ENCODE measurements around the gene CAMK1D.
A peak's percentile ranks its signal among the peaks of the same experiment; 100 is the strongest.

Gene CAMK1D

GRCh38 chr10:12568391-12569009, 219.2 kb downstream of the CAMK1D start:
- DNase-seq: no peak

DNA sequence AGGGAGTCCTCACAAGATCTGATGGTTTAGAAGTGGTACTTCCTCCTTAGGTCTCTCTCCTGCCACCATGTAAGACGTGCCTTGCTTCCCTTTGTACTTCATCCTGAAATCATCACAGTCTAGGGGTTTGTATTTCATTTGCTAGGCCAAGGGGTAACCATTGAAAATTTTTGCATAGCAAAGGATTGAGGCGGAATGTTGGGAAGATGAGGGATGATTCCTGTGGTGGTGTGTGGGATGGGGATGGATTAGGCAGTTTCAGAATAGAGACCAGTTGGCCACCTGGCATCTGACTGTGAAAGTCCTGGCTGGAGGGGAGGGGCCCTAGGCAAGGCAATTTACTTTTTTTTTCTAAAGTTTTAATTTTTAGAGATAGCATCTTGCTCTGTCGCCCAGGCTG, 222.9 kb downstream of the CAMK1D start:
- no peak for DNase-seq

- DNase-seq: no peak
Measured at GRCh38 chr10:12577610-12578009, 228.3 kb downstream of the CAMK1D start.

- DNase-seq: no peak
Measured at GRCh38 chr10:12579954-12580858, 230.9 kb downstream of the CAMK1D start.

DNA sequence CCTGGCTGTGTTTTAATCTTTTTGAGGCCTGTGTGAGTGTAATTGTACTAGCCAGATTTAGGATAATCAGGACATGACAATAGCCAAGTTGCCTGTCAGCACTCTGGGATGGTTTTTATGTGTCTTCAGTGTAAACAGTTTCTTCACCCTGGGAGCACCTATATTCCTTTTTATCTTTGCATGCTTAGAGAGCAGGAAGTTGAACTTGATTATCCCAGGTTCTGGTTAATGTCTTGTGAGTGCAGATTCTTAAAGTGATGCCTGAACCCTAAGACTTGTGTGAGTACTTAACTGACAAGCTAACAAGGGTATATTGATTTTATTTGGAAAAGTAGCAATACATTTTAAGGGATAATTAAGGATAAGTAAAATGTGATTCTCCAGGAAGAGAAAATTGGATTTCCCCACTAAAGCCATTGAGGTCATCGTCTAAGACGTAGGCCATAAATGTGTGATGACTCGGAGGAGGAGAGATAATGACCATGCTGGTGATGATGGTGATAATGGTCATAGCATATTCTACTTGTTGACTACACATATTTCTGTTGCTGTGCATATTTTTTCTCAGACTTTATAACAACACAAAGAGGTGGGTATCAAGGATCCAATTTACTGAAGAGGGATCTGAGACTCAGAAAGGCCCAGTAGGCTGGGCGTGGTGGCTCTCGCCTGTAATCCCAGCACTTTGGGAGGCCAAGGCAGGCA, 234.7 kb downstream of the CAMK1D start:
- no peak for DNase-seq

DNA sequence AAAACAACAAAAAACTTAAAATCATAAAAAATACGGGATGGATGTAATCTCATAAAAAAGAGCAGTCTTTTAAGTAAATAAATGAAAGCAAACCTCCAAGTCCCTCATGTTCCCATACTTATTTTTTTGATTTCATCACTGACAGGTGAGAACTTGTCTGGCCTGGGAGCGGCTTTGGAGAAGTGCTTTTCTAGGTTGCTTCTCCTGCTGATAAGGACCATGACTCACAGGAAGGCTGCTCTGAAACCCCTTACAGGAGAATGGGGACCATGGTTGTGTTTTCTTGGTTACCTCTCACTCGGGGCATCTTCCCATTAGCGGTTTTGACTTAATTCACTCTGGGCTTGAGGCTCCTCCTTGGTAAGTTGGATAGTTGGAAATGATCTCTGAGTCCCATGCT, 237.4 kb downstream of the CAMK1D start:
- DNase-seq: no peak

DNA sequence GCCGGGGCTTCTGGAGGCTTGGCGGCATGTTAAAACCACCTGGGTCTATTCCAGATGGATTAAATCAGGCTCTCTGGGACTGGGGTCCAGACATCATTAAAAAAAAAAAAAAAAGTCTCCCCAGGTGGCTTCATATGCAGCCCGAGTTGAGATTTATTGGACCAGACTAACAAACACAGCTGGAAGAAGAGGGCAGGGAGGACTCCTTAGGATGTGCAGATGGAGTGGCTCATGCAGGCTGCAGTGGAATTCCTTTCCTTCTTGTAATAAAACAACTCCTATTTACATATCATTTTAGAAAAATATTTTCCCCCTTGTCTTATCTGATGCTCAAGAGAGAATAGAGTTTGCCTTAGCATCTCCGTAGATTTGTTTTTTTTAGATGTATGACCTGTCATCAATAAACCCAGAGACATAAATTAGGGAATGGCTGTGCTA, 238.1 kb downstream of the CAMK1D start:
- no peak for DNase-seq

GRCh38 chr10:12588091-12588860, 238.9 kb downstream of the CAMK1D start:
- no peak for DNase-seq

GRCh38 chr10:12589291-12589690, 239.9 kb downstream of the CAMK1D start:
- no peak for DNase-seq

DNA sequence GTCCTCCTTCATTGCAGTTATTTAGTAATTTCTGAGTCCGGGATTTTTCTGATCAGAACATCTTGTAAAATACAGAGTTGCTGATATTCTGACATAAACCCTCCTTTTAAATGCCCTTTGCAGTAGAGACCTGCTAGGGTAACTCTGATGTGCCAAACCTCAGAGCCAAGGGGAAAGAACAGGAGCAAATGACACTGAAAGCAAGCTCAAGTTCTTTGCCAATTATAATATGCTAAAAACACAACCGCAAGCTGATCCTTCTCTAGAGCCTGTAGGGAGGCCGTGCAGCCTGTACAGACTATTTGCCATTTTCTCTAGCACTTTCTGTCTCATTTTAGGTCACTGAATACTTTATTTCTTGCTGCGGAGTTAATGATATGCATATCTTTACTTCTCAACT, 240.4 kb downstream of the CAMK1D start:
- no peak for DNase-seq

DNA sequence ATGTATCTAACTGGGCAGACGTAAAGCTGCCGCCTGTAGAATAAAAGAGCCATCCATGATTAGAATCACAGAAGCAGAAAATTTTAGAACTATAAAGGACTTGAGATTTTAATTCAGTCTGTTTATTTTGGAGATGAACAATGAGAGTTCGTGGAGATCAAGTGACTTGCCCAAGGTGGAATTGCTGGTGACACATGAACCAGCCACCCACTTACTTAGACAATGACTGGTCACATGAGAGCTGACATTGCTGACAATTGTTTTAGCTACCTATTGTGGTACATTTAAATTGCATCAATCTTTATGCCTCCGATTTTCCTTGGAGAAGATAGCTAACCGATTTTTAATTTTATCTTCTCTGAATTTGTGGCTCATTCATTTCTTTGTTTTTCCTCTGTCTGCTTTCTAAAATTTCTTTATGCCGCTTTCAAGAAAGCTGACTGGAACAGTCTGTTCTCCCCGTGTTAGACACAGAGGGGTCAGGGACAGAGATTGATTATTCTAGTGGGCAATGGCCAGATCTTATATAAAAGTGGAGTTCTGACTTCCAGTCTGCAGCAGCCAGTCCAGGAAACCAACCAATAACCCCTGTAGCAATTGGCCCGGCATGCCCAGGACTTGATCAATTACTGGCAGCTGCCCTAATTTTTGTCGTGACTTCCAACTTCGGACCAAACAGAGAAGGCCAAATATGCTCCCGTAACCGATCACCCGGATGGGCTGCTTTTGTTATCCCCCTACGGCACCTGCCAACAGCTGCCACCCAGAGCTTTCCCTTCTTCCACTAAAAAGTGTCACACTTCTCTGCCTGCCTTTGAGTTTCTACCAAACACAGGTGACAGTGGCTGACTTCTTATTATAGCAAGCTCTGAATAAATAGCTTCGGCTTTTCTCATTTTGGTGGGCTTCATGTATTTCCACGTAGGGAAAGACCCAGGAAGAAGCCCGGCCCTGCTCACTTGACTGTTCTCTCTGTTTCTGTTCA, 241.6 kb downstream of the CAMK1D start:
- DNase-seq: peak; percentile 21

GRCh38 chr10:12592967-12593366, 243.6 kb downstream of the CAMK1D start:
- no peak for DNase-seq

DNA sequence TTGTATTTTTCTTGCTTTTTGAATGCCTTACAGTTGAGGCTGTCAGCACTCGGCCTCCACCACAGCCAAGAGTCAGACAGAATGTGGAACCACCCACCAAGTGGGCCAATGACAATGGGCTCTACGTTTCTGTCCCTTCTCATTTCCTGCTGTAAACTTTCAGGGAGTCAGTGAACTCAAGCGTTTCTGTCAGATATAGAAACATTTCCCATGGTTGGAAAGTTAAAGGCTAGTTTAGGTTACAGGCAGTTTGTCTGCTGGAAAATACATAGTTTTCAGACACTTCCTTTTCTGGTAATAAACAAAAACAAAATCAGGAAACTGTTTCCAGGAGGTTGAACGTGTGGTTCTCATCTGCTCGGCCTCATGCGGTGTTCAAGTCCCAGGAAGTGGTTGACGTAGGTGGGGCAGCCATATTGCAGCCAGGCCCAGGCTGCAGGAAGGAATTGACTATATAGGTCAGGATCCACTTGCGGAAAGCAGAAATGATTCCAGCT, 245.1 kb downstream of the CAMK1D start:
- no peak for DNase-seq

GRCh38 chr10:12595936-12596576, 246.7 kb downstream of the CAMK1D start:
- DNase-seq: no peak

- no peak for DNase-seq
Measured at GRCh38 chr10:12597176-12597575, 247.8 kb downstream of the CAMK1D start.

DNA sequence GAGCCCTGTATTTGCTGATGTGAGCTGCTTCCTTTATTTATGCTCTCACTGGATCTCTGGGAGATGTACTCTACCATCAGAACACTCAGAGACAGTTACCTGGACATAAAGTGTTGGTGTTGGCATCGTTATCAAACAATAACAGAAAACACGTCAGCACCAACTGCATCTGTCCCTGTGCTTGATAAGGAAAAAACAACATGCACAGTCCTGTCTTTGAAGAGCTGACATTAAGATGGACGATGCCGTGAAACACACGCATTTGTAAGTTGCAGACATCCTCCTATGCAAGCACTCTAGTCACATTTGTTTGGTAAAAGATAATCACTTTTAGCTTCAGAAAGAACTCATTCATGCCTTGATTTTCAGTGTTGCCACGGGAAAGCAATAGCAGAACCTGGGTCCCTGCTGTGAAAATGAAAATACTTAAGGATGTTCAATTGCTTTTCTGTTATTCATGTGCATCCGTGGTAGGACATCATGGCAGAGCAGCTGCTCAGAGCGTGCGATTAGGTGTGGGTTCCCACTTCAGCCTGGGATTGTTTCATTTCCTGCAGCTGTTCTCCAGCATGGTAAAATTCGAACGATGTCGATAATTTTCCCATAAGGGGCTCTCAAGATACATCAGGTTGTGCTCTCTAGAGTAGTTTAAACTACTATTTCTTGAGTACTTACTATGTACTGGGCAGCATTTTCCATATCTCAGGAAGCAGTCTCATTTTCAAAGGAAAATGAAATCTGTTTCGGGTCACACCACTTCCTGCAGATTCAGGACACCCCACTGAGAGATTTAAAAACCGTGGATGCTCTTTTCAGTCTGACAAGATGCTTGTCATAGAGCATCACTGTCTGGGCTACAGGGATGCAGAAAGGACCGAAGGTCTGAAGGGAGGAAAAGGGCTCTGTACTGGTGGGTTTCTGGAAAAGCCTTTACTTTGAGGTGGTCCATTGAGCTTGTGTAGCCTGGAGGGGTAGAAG, 248.7 kb downstream of the CAMK1D start:
- no peak for DNase-seq

GRCh38 chr10:12600652-12601051, 251.3 kb downstream of the CAMK1D start:
- no peak for DNase-seq

- no peak for DNase-seq
Measured at GRCh38 chr10:12602521-12602920, 253.2 kb downstream of the CAMK1D start.

DNA sequence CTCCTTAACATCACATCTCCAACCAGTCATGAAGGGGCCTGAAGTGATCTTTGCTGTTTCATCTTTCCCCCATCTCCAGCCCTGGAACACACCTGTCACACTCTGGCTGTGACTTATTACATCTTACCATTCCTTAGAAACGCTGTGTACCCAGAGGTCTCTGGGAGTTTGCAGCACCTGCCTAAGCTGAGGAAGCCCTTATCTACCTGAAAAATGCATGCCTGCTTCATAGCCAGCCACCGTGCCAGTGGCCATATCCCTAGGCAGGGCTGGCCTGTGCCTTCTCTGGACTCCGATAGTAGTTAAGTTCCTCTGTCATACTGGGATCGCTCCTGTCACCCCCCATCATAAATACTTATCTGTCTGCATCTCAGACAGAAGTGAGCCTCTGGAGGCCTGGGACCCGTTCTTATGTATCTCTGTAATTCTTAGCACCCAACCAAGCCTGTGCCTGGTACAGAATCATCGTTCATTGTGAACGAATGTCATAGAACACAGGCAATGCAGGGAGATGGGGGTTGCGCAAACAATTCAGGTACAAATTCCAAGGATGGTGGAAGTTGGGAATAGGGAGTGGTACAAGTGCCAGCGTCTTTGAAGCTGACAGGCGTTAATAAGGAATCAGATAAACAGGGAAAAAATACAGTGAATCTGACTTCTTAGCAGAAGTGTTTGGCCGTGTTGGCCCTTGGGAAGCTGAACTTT, 254.6 kb downstream of the CAMK1D start:
- no peak for DNase-seq
